Measurements from ENCODE around the gene IFITM10. TPM values are rescaled to one million over a fixed set of nuclear protein-coding genes. Genes with fewer than 3 reads are reported as not detected.

Gene IFITM10
- total and polyA plus RNA-seq, 9 of the 15 experiments (the other 6 are each of a cell fraction or from before 2014, with no cell fraction given), result 0.08 to 0.13 (median 0.09) TPM; not detected in 6

DNA sequence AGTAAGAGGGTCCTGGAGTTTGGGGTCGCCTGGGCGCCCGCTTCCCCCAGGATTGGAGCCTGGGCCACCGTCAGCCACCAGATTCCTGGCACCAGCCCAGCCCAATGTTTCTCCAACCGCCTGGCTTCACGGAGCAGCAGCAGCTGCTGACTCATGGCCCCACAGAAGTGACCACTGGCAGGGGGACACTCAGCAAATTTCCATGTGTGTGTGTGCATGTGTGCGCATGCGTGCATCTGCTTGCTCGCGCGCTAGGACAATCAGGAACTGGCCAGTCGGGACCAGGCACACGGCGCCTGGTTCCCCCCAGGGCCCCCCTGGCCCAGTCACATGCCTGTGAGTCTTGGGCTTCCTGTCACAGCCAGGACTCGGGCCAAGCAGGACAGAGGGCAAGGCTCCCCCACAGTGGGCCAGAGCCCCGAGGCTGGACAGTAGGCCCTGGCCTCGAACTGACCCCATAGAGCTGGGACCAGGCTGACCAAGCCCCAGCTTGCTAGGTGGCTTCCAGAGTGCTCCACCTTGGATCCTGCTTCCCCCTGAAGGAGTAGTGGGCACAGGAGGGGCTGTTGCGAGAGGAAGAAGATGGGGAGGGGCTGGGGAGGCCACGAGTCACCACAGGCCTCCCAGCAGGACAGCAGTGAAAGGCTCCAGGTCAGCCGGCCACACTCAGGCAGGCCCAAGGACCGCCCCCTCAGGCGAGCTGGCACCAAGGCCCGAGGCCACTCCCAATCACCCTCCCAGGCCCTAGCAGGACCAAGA, 10.1 kb upstream of the IFITM10 start (continued):
- TF ChIP-seq, protein P1, sequence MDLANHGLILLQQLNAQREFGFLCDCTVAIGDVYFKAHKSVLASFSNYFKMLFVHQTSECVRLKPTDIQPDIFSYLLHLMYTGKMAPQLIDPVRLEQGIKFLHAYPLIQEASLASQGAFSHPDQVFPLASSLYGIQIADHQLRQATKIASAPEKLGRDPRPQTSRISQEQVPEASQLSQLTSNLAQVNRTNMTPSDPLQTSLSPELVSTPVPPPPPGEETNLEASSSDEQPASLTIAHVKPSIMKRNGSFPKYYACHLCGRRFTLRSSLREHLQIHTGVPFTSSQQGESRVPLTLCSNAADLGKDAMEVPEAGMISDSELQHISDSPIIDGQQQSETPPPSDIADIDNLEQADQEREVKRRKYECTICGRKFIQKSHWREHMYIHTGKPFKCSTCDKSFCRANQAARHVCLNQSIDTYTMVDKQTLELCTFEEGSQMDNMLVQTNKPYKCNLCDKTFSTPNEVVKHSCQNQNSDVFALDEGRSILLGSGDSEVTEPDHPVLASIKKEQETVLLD (IDR thresholded peaks at IDR 0.05), result no peak
- TF ChIP-seq ZNF766 (CRISPR knock-in tag; conservative IDR thresholded peaks at IDR 0.05) (peak; percentile 66; the same call in 1 of the 2 replicates), JUN (IDR thresholded peaks at IDR 0.05; ENCODE audit: borderline replicate concordance, low read depth, low read length) (no peak), JUN (CRISPR knock-in tag; IDR thresholded peaks at IDR 0.05; ENCODE audit: borderline replicate concordance) (no peak), PCBP2 (IDR thresholded peaks at IDR 0.05; ENCODE audit: low read depth, low read length, poor library complexity, severe bottlenecking) (no peak), C11orf30 (IDR thresholded peaks at IDR 0.05; ENCODE audit: low read depth) (peak; percentile 94), MCM2 (IDR thresholded peaks at IDR 0.05; ENCODE audit: low read depth) (no peak), FOXK2 (conservative IDR thresholded peaks at IDR 0.05 in 1 of 2, IDR thresholded peaks at IDR 0.05 in 1 of 2; ENCODE audit: low read depth in 2 of 2) (no peak), HDAC1 (IDR thresholded peaks at IDR 0.05) (peak in 1 of 2 experiments; percentile 29; a peak in 1 of 4 replicates), MYNN (IDR thresholded peaks at IDR 0.05) (no peak), MYNN (CRISPR knock-in tag; IDR thresholded peaks at IDR 0.05) (no peak), RBM15 (IDR thresholded peaks at IDR 0.05; ENCODE audit: insufficient read depth, low read length) (no peak), CEBPB (tag; IDR thresholded peaks at IDR 0.05) (no peak), POLR2A (conservative IDR thresholded peaks at IDR 0.05) (no peak), ZFX (CRISPR knock-in tag; IDR thresholded peaks at IDR 0.05) (no peak), HDAC6 (IDR thresholded peaks at IDR 0.05; ENCODE audit: low read depth, low read length) (no peak), HNRNPH1 (optimal IDR thresholded peaks at IDR 0.05; ENCODE audit: low read depth, low read length) (no peak), ZNF707 (CRISPR knock-in tag; conservative IDR thresholded peaks at IDR 0.05) (no peak)
- TF ChIP-seq, protein P2, sequence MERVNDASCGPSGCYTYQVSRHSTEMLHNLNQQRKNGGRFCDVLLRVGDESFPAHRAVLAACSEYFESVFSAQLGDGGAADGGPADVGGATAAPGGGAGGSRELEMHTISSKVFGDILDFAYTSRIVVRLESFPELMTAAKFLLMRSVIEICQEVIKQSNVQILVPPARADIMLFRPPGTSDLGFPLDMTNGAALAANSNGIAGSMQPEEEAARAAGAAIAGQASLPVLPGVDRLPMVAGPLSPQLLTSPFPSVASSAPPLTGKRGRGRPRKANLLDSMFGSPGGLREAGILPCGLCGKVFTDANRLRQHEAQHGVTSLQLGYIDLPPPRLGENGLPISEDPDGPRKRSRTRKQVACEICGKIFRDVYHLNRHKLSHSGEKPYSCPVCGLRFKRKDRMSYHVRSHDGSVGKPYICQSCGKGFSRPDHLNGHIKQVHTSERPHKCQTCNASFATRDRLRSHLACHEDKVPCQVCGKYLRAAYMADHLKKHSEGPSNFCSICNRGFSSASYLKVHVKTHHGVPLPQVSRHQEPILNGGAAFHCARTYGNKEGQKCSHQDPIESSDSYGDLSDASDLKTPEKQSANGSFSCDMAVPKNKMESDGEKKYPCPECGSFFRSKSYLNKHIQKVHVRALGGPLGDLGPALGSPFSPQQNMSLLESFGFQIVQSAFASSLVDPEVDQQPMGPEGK (CRISPR knock-in tag; IDR thresholded peaks at IDR 0.05; ENCODE audit: borderline replicate concordance), result no peak
- TF ChIP-seq, protein P3, sequence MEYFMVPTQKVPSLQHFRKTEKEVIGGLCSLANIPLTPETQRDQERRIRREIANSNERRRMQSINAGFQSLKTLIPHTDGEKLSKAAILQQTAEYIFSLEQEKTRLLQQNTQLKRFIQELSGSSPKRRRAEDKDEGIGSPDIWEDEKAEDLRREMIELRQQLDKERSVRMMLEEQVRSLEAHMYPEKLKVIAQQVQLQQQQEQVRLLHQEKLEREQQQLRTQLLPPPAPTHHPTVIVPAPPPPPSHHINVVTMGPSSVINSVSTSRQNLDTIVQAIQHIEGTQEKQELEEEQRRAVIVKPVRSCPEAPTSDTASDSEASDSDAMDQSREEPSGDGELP (CRISPR knock-in tag; IDR thresholded peaks at IDR 0.05; ENCODE audit: borderline replicate concordance), result 0 out of 2 replicates have a peak, but pooled peaks have one; percentile 39
- TF ChIP-seq, protein P4, sequence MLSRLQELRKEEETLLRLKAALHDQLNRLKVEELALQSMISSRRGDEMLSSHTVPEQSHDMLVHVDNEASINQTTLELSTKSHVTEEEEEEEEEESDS (CRISPR knock-in tag; IDR thresholded peaks at IDR 0.05), result no peak
- TF ChIP-seq, protein P5, sequence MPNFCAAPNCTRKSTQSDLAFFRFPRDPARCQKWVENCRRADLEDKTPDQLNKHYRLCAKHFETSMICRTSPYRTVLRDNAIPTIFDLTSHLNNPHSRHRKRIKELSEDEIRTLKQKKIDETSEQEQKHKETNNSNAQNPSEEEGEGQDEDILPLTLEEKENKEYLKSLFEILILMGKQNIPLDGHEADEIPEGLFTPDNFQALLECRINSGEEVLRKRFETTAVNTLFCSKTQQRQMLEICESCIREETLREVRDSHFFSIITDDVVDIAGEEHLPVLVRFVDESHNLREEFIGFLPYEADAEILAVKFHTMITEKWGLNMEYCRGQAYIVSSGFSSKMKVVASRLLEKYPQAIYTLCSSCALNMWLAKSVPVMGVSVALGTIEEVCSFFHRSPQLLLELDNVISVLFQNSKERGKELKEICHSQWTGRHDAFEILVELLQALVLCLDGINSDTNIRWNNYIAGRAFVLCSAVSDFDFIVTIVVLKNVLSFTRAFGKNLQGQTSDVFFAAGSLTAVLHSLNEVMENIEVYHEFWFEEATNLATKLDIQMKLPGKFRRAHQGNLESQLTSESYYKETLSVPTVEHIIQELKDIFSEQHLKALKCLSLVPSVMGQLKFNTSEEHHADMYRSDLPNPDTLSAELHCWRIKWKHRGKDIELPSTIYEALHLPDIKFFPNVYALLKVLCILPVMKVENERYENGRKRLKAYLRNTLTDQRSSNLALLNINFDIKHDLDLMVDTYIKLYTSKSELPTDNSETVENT (CRISPR knock-in tag; IDR thresholded peaks at IDR 0.05), result no peak

Data from K562 (cell line).